Astrocyte of the hippocampus (primary cell): ENCODE data around the gene NATD1.
"Not testable (repeated sequence)": the region's sequence is repeated elsewhere in the genome, so short reads cannot be mapped to it uniquely, and the experiment has no call there.

ENCODE experiments used
- DNase-seq: peaks from one replicate; pipeline ENCODE4 v3.0.0; 2011; ENCODE audit warnings: low read depth, low spot score

Gene NATD1

DNA sequence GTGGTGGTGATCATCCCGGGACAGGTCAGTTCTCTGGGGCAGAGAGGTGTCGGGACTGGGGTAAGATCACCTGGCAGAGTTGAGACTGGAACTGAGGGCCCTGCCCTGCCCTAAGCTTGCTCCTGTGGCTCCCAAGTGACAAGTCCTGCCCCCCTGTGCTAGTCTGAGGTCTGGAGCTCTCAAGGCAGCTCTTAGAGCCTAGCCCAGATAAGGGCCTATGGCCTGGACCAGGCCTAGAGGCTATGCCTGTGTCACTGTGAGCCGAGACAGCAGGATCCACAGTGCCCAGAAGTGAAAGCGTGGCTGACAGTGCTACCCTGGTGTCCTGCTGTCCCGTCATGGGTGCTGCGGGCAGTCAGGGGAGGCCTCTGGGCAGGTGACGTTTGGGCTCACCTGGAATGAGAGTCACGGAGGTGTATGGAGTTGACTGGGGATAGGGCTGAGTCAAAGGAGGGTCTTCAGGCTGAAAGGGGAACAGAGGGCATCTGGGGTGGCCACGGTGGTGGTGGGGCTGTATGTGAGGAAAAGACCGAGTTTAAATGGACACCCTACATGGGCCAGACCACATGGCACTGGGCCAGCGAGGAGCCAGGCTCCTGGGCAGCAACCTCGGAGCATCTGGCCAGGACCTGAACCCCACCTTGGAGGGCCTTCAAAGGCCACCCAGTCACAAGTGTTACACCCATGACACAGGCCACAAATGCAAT is 5.5 kb downstream of the NATD1 start:
- DNase-seq, result no peak

DNA sequence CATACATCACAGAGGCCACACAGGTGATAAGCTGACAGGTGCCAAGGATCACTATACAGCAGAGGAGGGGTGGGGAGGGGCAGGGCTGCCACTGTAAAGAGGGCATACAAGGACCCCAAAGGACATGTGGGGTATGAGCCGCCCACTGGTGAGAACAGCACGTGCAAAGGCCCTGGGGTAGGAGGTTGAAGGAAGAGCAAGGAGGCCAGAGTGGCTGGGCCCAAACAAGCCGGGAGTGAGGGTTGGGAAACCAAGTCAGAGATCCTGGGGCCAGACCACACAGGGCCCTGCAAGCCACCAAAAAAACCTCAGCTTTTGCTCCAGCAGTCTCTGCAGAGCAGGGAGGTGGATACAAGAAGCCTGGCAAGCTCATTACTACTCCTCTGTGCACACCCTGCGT is 6.5 kb downstream of the NATD1 start:
- DNase-seq, result no peak

DNA sequence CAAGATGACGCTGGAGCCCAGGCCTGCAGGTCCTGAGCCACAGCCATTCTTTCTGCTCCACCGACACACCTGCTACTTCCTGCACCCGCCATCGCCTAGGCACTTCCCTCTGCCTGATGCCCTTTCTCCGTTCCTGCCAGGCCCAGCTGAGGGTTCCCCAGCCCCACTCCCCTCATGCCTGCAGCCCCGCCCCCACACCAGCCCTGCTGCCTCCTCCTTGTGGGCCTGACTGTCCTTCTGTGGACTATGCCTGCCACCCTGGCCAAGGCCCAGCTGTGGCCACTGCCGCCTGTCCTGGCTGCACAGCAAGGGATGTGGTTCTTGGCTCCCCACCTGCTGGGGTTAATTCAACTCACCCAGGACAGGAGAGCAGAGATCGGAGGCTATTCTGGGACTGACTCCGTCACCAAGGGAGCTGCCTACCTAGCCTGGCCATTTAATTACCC is 7.5 kb downstream of the NATD1 start:
- no peak for DNase-seq

DNA sequence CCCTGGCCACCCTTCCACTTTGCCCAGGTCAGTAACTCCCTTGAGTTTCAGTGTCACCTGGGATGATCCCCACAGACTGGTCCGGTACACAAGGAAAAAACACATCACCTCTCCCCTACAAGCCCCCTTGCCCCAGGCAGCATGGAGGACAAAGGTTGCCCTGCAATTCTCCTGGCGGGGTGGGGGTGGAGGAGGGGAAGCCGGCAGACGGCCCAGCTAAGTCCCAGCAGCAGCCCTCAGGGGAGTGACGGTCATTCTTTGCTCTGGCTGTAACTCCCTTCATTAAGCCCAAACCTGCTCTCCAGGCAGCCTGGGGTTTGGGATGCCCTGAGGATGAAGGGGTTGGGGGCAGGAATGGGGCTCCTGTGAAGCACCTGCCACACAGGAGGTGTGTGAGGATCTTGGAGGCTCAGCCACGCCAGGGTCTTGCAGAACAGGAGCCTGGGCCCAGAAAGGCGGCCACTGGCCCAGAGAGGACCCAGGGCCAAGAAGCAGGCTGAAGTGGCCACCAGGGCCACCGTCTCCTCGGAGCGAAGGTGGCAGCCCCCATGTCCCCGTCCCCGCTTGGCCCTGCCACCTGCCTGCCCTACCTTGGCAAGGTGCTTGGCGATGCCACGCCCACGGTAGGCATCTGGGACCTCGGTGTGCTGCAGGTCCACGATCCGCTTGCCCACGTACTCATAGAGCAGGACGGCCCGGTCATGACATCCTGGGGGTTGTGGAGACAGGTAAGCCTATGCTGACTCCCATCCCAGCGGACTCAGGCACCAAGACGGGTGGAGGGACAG is 9.5 kb downstream of the NATD1 start:
- DNase-seq, result no peak

DNA sequence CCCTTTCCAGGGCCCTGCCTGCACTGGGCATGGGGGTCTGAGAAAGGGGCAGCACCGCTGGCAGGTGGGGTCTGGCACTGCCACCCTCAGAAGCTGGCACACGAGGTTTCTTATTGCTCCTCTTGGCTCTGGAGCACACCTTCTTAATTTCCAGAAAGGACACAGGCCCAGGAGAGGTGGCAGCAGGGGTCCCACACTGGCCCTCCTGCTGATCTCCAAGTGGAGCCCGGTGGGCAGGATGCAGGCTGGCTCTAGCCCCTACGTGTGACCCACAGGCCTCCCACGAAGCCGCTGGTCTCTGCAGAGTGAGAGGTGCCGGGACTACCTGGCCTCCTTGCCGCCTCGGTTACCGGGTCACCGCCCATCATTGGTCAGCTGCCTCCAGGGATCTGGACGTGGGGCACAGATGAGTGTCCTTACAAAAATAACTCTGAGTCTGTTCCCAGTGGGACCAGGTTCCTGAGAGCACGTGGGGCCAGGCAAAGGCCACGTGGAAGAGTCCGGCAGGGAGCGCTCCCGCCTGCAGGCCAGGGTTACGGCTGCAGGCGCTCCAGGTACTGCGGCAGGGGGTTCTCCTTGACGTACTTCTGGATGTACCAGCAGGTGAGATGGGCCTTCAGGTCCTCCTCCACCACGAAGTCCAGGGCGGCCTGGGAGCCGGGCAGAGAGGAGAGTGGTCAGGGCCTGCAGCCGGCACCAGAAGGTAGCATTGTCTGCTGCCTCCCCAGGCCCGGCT is 10.3 kb downstream of the NATD1 start:
- DNase-seq, result no peak

GRCh38 chr17:21242026-21242697 is 11.0 kb downstream of the NATD1 start:
- DNase-seq, result no peak

DNA sequence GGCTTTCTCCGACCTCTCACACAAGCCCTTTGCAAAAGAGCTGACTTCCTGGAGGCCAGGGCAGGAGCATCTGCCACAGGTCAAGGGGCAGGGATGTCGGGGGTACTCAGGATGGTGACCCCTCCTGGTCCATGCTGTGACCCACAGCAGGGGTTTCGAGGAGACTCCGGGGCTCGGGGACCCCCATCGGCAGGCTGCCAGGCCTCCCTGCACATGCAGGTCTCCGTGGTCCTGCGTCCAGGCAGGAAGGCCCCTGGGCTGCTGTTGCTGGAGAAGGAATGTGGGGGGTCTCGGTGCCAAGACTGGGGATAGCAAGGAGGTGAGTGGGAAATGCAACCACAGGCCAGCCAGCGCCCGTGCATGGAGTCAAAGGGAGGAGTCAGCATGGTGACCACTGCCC is 11.6 kb downstream of the NATD1 start:
- no peak for DNase-seq

DNA sequence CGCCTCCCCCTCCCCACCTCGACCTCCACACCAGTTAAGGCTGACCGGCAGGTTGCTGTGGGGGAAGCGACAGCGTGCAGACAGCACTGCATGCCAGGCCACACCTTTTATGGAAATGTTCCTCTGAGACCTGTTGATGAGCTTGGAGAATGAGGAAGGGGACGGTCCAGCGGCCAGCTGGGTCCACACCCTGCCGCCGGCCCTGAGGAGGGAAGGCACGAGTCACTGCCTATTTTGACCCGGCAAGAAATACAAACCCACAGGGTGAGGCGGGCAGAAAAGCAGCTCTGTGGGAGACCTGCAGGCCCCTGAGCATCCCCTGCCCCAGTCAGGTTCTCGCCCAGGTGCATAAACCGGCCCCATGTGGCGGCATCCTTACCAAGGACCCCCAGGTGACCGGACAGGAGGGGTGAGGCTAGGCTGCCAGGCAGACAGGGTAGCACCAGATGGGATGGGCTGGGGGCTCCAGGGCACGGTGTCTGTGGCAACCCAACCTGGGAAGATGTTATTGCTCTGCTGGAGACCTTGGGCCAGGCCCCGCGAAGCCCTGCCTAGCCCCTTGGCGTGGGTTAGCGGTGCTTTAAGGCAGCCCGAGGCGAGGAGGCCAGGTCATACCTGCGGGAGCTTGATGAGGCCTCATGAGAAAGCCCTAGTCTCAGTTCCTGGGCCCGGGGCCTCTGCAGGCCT is 12.7 kb downstream of the NATD1 start:
- DNase-seq, result no peak

GRCh38 chr17:21239680-21240368 is 13.4 kb downstream of the NATD1 start:
- peak; percentile 42 for DNase-seq

DNA sequence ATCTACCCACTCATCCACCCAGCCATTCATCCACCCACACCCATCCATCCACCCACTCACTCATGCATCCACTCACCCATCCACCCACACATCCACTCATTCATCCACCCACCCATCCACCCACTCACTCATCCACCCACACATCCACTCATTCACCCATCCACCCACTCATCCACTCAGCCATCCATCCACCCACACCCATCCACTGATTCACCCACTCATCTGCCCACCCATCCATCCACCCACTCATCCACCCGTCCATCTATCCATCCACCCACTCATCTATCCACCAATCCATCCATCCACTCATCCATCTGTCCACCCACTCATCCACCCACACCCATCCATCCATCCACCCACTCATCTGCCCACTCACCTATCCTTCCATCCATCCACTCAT is 17.3 kb downstream of the NATD1 start:
- DNase-seq, result no peak

DNA sequence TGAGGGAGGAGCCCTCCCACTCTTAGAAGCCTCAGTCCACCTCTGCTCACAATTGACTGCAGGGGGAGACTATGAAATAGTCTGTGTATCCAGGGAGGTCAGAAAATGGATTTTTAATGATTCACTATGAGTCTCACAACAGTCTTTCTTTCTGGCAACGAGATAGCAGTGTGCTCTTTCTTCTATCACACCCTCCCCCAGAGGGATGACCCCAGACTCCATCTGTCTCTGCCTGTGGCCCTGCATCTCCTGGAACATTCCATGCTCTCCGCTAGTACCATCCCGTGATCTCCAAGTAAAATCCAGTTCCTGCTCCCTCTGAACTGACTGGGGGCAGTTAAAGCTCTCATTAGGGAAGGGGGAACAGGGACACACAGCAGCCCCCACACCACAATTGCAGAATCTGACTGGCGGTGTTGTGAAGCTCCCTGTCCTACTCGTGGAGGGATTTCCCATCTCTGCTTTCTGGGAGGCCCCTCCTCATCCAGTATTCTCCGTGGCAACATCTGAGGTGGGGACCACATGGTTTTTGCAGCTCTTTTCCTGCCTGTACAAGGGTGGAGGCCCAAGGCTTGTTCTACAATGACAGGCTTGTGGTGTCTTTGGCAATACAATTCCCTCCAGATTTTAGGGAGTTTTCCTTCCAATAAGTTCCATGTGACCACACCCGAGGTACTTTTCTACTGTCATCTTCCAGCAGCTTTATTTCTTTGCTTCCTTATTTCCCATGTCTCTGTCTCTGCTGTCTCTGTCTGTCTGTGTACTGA is 19.4 kb downstream of the NATD1 start:
- no peak for DNase-seq

DNA sequence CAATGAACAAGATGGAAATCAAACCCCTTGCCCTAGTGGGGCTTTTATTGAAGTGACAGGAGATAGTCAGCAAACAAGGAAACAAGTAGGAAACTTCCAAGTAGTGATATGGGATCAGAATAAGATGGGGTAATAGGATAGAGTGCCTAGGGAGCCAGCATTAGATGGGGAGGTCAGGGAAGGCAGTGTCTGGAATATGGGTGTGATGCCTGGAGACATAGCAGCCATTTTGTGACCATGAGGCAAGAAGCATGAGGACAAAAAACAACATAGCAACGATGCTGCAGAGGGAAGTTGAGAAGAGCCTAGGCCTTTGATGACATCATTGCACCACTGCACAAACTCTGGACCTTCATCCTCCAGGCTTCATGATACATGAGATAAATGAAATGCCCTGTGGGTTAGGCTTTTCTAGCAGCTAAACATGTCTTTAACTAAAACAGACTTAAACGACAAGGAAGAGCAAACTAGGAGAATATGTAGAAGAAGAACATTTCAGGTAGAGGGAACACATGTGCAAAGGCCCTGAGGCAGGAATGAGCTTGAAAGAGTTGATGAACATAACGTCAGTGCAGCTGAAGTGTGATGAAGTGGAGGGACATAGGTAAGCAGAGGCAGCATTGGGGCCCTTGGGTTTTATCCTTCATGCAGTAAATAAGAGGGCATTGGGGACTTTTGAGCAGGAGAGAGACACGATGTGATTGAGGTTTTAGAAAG is 21.0 kb downstream of the NATD1 start:
- no peak for DNase-seq

DNA sequence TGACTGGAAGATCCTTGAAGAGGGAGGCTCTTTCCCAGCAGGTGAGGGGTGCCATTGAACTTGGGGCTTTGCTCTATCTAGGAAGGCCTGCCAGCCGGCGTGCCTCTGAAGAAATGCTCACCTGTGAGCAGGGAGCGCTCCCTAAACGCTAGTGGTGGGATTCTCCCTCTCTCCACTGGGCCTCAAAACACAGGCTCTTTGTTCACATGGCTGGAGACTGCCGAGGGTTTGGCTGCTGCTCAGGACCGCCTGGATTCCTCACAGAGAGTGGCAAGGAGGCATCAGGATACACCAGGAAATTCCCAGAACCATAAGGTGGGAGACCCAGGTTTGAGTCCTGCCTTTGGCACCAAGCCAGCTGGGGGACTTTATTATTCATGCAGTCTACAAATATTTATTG is 21.7 kb downstream of the NATD1 start:
- DNase-seq, result no peak

DNA sequence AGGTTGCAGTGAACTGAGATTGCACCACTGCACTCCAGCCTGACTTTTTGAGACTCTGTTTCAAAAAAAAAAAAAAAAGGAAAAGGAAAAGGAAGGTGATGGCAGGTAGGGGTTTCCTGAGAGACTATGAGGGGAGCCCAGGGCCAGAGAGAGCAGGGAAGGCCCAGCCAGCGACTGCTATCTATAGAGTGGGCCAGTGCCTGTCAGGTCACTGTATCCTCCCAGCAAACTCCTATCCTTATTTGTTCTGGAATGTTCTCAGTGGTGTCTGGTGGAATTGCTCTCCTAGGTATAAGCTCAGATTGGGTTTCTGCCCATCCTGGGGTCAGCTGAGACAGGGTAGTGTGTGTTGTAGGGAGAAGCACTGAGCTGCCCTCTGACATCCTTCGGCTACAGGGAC is 24.4 kb downstream of the NATD1 start:
- DNase-seq, result no peak

DNA sequence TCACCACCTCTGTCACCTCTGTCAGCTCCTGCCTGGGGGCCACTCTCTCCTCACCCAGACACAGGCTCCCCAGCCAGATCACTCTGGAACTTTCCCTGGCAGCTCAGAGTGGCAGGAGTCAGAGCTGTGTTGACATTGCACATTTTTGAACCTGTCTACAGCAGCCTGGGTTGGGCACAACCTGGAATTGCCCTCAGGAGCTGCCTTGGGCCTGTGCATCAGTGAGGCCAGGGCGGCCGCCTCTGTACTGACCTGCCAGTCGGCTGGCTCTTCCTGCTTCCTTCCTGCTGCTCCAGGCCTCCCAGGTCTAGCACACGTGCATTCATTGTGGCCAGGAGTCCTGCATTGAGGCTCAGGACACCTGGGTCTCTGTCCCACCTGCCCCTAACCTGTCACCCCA is 25.1 kb downstream of the NATD1 start:
- DNase-seq, result no peak

DNA sequence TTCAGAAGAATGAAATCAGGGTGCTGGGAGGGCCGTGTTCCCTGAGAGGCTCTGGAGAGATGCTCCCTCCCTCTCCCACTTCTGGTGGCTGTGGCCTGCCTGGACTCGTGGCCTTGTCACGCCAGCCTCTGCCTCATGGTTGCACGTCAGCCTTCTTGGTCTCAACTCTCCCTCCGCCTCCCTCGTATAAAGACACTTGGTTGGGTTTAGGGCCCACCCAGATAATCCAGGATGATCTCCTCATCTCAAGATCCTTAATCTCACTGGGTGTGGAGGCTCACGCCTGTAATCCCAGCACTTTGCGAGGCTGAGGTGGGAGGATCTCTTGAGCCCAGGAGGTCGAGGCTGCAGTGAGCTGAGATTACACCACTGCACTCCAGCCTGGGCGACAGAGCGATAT is 25.9 kb downstream of the NATD1 start:
- DNase-seq, result not testable (repeated sequence)

DNA sequence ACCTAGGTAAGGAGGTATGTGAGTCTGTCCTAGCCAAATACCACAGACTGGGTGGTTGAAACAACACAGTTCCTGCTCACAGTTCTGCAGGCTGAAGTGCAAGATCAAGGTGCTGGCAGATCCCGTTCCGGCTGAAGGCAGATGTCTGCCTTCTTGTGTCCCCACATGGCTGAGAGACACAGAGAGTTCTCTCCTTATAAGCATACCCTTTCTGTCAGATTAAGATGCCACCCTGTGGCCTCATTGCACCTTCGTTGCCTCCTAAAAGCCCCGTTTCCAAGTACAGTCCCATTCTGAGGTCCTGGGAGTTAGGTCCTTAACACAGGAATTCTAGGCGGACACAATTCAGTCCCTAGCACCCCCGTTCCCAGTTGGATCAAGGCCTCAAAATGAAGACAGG is 30.1 kb downstream of the NATD1 start:
- no peak for DNase-seq

- DNase-seq, result no peak
These were observed 34.3 kb downstream of the NATD1 start for GRCh38 chr17:21218831-21219380.

GRCh38 chr17:21218101-21218500 is 35.1 kb downstream of the NATD1 start:
- no peak for DNase-seq
